ENCODE results near the gene R3HDM4. TPM values are rescaled to one million over a fixed set of nuclear protein-coding genes. Genes with fewer than 3 reads are reported as not detected.
"Not testable (repeated sequence)": the region's sequence is repeated elsewhere in the genome, so short reads cannot be mapped to it uniquely, and the experiment has no call there.

R3HDM4 gene
- total RNA-seq, 2 donors from 2014 or later, result 54.5 to 55.6 TPM

DNA sequence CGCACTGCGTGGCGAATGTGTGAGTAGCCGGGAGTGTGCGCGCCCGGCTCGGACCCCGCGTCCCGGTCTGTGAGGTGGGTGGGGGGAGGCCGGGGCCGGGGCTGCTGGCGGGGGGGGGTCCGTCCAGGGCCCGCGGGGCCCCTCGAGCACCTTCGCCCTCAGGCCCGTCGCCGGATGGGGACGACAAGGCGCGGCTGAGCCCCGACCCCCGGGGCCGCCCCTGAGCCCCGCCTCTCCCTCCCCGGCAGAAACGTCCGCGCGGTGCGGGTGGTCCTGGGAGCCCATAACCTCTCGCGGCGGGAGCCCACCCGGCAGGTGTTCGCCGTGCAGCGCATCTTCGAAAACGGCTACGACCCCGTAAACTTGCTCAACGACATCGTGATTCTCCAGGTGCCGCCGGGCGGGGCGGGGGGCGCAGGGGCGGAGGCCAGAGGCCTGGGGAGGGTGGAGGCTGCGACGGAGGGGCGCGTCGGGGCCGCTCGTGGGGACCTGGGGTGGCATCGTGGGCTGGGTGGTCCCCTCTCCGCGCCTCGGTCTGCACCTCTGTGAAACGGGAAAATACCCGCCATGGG lies 59.9 kb downstream of the R3HDM4 start:
- Histone ChIP-seq H3K4me1 (no peaks in the 10 kb centered on the region), H3K4me3 (no peak overlapping the region), H3K36me3 (no peaks in the 10 kb centered on the region), H3K27ac (no peak overlapping the region), H3K27me3 (peaks cover 24% of the 10 kb centered on the region), H3K9ac (ENCODE audit: low read depth in 2 of 2, low read length in 2 of 2) (no peak overlapping the region), H3K9me3 (no peaks in the 10 kb centered on the region)
- TF ChIP-seq, protein P1, sequence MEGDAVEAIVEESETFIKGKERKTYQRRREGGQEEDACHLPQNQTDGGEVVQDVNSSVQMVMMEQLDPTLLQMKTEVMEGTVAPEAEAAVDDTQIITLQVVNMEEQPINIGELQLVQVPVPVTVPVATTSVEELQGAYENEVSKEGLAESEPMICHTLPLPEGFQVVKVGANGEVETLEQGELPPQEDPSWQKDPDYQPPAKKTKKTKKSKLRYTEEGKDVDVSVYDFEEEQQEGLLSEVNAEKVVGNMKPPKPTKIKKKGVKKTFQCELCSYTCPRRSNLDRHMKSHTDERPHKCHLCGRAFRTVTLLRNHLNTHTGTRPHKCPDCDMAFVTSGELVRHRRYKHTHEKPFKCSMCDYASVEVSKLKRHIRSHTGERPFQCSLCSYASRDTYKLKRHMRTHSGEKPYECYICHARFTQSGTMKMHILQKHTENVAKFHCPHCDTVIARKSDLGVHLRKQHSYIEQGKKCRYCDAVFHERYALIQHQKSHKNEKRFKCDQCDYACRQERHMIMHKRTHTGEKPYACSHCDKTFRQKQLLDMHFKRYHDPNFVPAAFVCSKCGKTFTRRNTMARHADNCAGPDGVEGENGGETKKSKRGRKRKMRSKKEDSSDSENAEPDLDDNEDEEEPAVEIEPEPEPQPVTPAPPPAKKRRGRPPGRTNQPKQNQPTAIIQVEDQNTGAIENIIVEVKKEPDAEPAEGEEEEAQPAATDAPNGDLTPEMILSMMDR (IDR thresholded peaks at IDR 0.05), result no peak
- DNase-seq, result no peak
- intact Hi-C loops (cut with DNase I), result loop anchor here (10.0 kb wide), 1 partner anchor 88 kb away; no protein-coding TSS in a partner anchor

DNA sequence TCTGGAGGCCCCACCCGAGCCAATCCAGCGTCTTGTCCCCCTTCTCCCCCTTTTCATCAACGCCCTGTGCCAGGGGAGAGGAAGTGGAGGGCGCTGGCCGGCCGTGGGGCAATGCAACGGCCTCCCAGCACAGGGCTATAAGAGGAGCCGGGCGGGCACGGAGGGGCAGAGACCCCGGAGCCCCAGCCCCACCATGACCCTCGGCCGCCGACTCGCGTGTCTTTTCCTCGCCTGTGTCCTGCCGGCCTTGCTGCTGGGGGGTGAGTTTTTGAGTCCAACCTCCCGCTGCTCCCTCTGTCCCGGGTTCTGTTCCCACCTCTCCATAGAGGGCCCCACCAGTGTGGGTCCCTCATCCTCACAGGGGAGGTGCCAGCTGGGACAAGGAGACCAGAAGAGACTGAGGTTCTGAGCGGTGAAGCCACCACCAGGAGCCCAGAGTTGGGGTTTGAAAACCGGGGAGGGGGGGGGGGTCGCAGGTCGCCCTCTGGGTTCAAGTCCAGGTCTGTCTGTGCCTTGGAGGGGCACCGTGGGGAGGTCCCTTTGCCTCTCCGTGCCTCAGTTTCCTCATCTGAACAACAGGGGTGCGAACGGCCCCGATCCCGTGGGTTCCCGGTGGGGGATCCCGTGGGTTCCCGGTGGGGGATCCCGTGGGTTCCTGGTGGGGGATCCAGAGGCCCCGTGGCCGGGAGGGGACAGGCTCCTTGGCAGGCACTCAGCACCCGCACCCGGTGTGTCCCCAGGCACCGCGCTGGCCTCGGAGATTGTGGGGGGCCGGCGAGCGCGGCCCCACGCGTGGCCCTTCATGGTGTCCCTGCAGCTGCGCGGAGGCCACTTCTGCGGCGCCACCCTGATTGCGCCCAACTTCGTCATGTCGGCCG lies 60.6 kb downstream of the R3HDM4 start, which contains the start of gene ELANE:
Gene ELANE (plus strand): TSS at position 168 of the 878 bp plus-strand sequence. CDS start 26 bp downstream, at position 194.
- Histone ChIP-seq H3K27me3 (peaks cover 30% of the 10 kb centered on the region), H3K4me1 (no peaks in the 10 kb centered on the region), H3K4me3 (no peak within 1 kb of the TSS), H3K9ac (ENCODE audit: low read depth in 2 of 2, low read length in 2 of 2) (peak within 1 kb of the TSS in 1 of 2 donors; percentile 50), H3K9me3 (no peaks in the 10 kb centered on the region), H3K27ac (peak within 1 kb of the TSS; percentile 55), H3K36me3 (no peaks in the 10 kb centered on the region)
- TF ChIP-seq, protein P1 (IDR thresholded peaks at IDR 0.05), result no peak
- intact Hi-C loops (cut with DNase I), result loop anchor here (10.0 kb wide), 1 partner anchor 88 kb away; no protein-coding TSS in a partner anchor
- DNase-seq, result no peak

DNA sequence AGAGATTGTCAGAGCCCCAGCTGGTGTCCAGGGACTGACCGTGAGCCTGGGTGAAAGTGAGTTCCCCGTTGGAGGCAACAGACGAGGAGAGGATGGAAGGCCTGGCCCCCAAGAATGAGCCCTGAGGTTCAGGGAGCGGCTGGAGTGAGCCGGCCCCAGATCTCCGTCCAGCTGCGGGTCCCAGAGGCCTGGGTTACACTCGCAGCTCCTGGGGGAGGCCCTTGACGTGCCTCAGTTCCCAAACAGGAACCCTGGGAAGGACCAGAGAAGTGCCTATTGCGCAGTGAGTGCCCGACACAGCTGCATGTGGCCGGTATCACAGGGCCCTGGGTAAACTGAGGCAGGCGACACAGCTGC lies 62.1 kb downstream of the R3HDM4 start:
- Histone ChIP-seq H3K36me3 (no peaks in the 10 kb centered on the region), H3K27ac (peak overlapping the region; percentile 55), H3K4me1 (no peaks in the 10 kb centered on the region), H3K4me3 (no peak overlapping the region), H3K27me3 (peaks cover 38% of the 10 kb centered on the region), H3K9ac (ENCODE audit: low read depth in 2 of 2, low read length in 2 of 2) (peak overlapping the region in 1 of 2 donors; percentile 26), H3K9me3 (no peaks in the 10 kb centered on the region)
- DNase-seq, result no peak
- intact Hi-C loops (cut with DNase I), result loop anchor here (10.0 kb wide), 1 partner anchor 86 kb away; no protein-coding TSS in a partner anchor
- TF ChIP-seq, protein P1 (IDR thresholded peaks at IDR 0.05), result no peak

DNA sequence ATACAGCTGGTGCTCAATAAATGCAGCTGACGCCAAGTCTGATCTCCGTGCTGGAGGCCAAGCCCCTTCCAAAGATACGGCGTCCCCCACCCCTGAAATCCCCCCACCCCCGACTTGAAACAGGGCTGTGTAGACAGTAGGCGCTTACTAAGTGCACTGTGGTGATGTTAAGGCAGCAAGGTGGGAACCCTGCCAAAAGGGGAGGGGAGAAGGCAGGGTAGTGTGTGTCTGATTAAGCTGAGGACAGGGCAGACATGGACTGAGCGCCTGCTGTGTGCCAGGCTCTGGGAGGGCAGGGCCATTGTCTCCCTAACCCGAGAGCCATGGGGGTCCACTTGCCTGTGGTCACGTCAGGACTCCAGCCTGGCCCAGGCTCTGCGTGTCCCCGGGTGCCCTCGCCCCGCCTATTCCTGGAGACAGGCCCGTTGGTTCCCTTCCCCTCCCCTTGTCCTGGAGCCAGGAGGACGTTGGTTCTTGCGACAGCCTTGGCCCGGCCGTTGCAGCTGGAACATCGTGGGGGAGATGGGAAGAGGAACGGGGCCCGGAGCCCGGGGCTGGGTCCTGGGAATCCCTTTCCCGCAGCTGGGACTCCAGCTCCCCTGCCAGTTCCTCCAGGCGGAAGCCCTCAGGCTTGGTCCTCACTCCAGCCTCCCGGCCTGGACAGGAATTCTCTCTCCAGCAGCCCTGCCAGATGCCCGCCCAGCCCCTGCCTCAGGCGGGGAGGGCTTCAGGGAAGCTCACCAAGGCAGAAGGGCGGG lies 62.6 kb downstream of the R3HDM4 start:
- Histone ChIP-seq H3K27me3 (peaks cover 43% of the 10 kb centered on the region), H3K4me1 (no peaks in the 10 kb centered on the region), H3K27ac (peak overlapping the region; percentile 55), H3K9ac (ENCODE audit: low read depth in 2 of 2, low read length in 2 of 2) (peak overlapping the region in 1 of 2 donors; percentile 26), H3K4me3 (no peak overlapping the region), H3K36me3 (no peaks in the 10 kb centered on the region), H3K9me3 (no peaks in the 10 kb centered on the region)
- TF ChIP-seq, protein P1 (IDR thresholded peaks at IDR 0.05), result no peak
- intact Hi-C loops (cut with DNase I), result loop anchor here (10.0 kb wide), 1 partner anchor 86 kb away; no protein-coding TSS in a partner anchor
- DNase-seq, result peak; percentile 75

DNA sequence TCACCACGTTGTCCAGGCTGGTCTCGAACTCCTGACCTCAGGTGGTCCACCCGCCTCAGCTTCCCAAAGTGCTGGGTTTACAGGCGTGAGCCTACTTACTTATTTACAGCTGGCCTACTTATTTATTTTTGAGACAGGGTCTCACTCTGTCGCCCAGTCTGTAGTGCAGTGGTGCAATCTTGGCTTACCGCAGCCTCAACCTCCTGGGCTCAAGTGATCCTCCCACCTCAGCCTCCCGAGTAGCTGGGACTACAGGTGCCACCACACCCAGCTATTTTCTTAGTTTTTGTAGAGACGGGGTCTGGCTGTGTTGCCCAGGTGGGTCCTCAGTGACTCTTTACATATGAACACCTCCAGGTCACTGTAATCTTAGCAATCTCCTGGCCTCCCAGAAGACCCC lies 63.8 kb downstream of the R3HDM4 start:
- H3K9me3 ChIP-seq; DNase-seq; H3K36me3 ChIP-seq; H3K27ac ChIP-seq; intact Hi-C loops (cut with DNase I); H3K4me3 ChIP-seq; H3K9ac ChIP-seq (ENCODE audit: low read depth in 2 of 2, low read length in 2 of 2); H3K4me1 ChIP-seq: not testable (repeated sequence)
- H3K27me3 ChIP-seq, result peaks cover 54% of the 10 kb centered on the region

All from colonic mucosa (tissue), 4 donors.